Measurements from ENCODE around the gene ZXDC. TPM values are rescaled to one million over a fixed set of nuclear protein-coding genes. Genes with fewer than 3 reads are reported as not detected.

The ZXDC gene
- total and polyA plus RNA-seq, 2 donors (not counting 3 experiments of a cell fraction or from before 2014, with no cell fraction given): 15.2 to 22.6 TPM

- Histone ChIP-seq H3K27me3 (ENCODE audit: control insufficient read depth in 2 of 2, insufficient read depth in 2 of 2, low read length in 2 of 2) (no peaks in the 10 kb centered on the region), H3K4me1 (ENCODE audit: control insufficient read depth, extremely low read depth, insufficient read depth, low read length) (no peaks in the 10 kb centered on the region), H3K27ac (ENCODE audit: insufficient read depth, low read depth, low read length) (no peak overlapping the region), H2AFZ (ENCODE audit: low read depth, low read length) (no peak overlapping the region), H3K4me3 (replicated peaks in 1 of 3; ENCODE audit: insufficient read depth in 1 of 3, low read depth in 1 of 3, low read length in 3 of 3) (no peak overlapping the region), H3K9me3 (replicated peaks; ENCODE audit: control insufficient read depth, insufficient read depth, low read length) (no peaks in the 10 kb centered on the region), H3K79me2 (ENCODE audit: control insufficient read depth, insufficient read depth, low read length) (no peaks in the 10 kb centered on the region), H3K9ac (replicated peaks; ENCODE audit: extremely low read depth, insufficient read depth, low read length) (no peak overlapping the region), H3K36me3 (ENCODE audit: control insufficient read depth in 2 of 2, extremely low read depth in 1 of 2, insufficient read depth in 2 of 2, low read length in 2 of 2) (no peaks in the 10 kb centered on the region), H4K20me1 (replicated peaks; ENCODE audit: control insufficient read depth, extremely low read depth, insufficient read depth, low read length) (no peaks in the 10 kb centered on the region), H3K9me1 (replicated peaks; ENCODE audit: control insufficient read depth, extremely low read depth, insufficient read depth, low read length) (no peaks in the 10 kb centered on the region), H3K4me2 (ENCODE audit: insufficient read depth, low read length) (no peak overlapping the region)
- no peak for FAIRE-seq
- POLR2A ChIA-PET: no interaction called here
- CTCF ChIA-PET: interaction anchor here (1.5 kb wide), 1 partner anchor 20 kb away, joined by 3 read pairs; no protein-coding TSS in a partner anchor
- intact Hi-C loops (cut with micrococcal nuclease) (no loop called here), dilution Hi-C loops (cut with MboI; ENCODE audit: extremely low pct_ligation_motif_present, low sequenced_read_pairs) (no loop called here)
- TF ChIP-seq FOS (IDR thresholded peaks at IDR 0.05; ENCODE audit: borderline replicate concordance, insufficient read depth, low read length) (no peak), EZH2 (IDR thresholded peaks at IDR 0.05; ENCODE audit: borderline replicate concordance, low read depth, low read length, severe bottlenecking) (no peak), POLR2AphosphoS5 (IDR thresholded peaks at IDR 0.05; ENCODE audit: insufficient read depth, low read depth, low read length) (no peak), JUN (IDR thresholded peaks at IDR 0.05; ENCODE audit: borderline replicate concordance, insufficient read depth, insufficient read length, low read depth) (no peak), GATA2 (IDR thresholded peaks at IDR 0.05; ENCODE audit: insufficient read depth, insufficient read length, low read depth, low read length) (no peak), MYC (IDR thresholded peaks at IDR 0.05; ENCODE audit: low read depth, low read length) (no peak), MAX (IDR thresholded peaks at IDR 0.05; ENCODE audit: insufficient read depth, insufficient read length) (no peak), CTCF (IDR thresholded peaks at IDR 0.05; ENCODE audit: extremely low read depth in 1 of 2, insufficient read depth in 1 of 2, low read depth in 1 of 2, low read length in 2 of 2) (no peak), POLR2A (IDR thresholded peaks at IDR 0.05; ENCODE audit: low read depth, low read length) (no peak)
- no peak for DNase-seq (ENCODE audit: low read depth, low spot score)
- BruUV-seq (replicated peaks): no TSS peak
These were observed 34.1 kb upstream of the ZXDC start for GRCh38 chr3:126509597-126510307.

Data from endothelial cell of umbilical vein (primary cell).